ENCODE results near the gene BCORL1.

BCORL1 gene

DNA sequence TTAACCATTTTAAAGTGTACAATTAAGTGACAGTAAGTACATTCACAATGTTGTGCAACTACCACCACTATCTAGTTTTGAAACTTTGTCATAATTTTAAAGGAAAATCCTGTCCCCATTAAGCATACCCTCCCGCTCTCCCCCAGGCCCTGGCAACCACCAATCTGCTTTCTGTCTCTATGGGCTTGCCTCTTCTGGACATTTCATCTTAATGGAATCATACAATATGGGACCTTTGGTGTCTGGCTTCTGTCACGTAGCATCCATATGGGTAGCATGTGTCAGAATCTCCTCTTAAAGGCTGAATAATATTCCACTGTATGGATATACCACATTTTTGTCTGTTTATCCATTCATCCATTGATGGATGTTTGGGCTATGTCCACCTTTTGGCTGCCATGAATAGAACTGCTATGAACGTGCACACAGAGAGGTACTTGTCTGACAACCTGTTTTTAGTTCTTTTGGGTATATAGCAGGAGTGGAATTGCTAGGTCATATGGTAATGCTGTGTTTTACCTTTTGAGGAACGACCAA is 66.3 kb downstream of the BCORL1 start:
- Histone ChIP-seq H3K27me3 (ENCODE audit: control insufficient read depth in 3 of 3, insufficient read depth in 3 of 3, low read depth in 1 of 3, low read length in 3 of 3) (no peaks in the 10 kb centered on the region), H4K91ac (ENCODE audit: low read depth, low read length, poor library complexity) (no peak overlapping the region), H3K4me3 (ENCODE audit: low read length in 2 of 2) (no peak overlapping the region), H3K14ac (ENCODE audit: low read length) (no peak overlapping the region), H2BK5ac (ENCODE audit: low read length) (no peak overlapping the region), H2BK15ac (ENCODE audit: low read length) (no peak overlapping the region), H3K23ac (ENCODE audit: low read depth, low read length, poor library complexity) (no peak overlapping the region), H3K4me1 (ENCODE audit: control insufficient read depth in 2 of 2, insufficient read depth in 1 of 2, low read depth in 1 of 2, low read length in 2 of 2) (no peaks in the 10 kb centered on the region), H2AK5ac (ENCODE audit: low read depth, low read length) (no peak overlapping the region), H3K79me1 (ENCODE audit: low read depth, low read length) (peaks cover 2% of the 10 kb centered on the region), H2BK12ac (ENCODE audit: low read length) (no peak overlapping the region), H3K4ac (ENCODE audit: low read length) (no peak overlapping the region), H4K8ac (ENCODE audit: low read depth, low read length) (no peak overlapping the region), H3K36me3 (replicated peaks in 1 of 2; ENCODE audit: control insufficient read depth in 2 of 2, insufficient read depth in 2 of 2, low read length in 2 of 2) (peaks cover 43 to 80% of the 10 kb centered on the region in 2 donors), H3K9ac (ENCODE audit: low read depth, low read length, poor library complexity) (no peak overlapping the region), H2AFZ (ENCODE audit: low read length) (no peak overlapping the region), H3K4me2 (ENCODE audit: insufficient read depth, low read length, poor library complexity, severe bottlenecking) (no peak overlapping the region), H3K9me3 (replicated peaks in 1 of 2; ENCODE audit: control insufficient read depth in 2 of 2, insufficient read depth in 1 of 2, low read depth in 1 of 2, low read length in 2 of 2) (peaks cover 3 to 9% of the 10 kb centered on the region in 2 donors), H3K18ac (ENCODE audit: low read length) (no peak overlapping the region), H2BK120ac (ENCODE audit: low read depth, low read length) (no peak overlapping the region), H3K27ac (replicated peaks; ENCODE audit: low read length) (no peak overlapping the region)
- no peak for DNase-seq (ENCODE audit: low spot score)
- no CpG with 5 or more reads among the region's 4 CpGs for WGBS, 2 donors (ENCODE audit: extremely low coverage in 2 of 2, insufficient read length in 2 of 2, insufficient replicate concordance in 1 of 2)

DNA sequence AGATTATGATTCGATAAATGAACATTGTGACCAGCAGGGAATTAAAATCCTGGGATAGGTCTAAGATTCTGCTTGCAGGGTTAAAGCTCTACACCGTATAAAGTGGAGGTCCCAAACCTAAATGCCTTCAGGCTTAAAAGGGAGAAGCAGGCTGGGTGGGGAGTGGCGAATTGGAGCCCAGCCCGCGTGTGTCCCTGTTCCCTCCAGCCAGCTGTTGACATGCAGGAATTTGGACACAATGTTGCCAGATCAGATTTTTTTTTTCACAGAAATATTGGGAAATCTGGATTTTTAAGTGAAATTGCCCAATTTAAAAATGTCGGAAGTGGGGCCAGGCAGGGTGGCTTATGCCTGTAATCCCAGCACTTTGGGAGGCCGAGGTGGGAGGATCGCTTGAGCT is 67.4 kb downstream of the BCORL1 start:
- no peak overlapping the region for H3K27ac ChIP-seq (replicated peaks; ENCODE audit: low read length)
- H2BK5ac ChIP-seq (ENCODE audit: low read length), result no peak overlapping the region
- H2BK15ac ChIP-seq (ENCODE audit: low read length), result no peak overlapping the region
- H3K27me3 ChIP-seq (ENCODE audit: control insufficient read depth in 3 of 3, insufficient read depth in 3 of 3, low read depth in 1 of 3, low read length in 3 of 3), result no peaks in the 10 kb centered on the region
- H4K91ac ChIP-seq (ENCODE audit: low read depth, low read length, poor library complexity), result no peak overlapping the region
- H3K36me3 ChIP-seq (replicated peaks in 1 of 2; ENCODE audit: control insufficient read depth in 2 of 2, insufficient read depth in 2 of 2, low read length in 2 of 2), result peaks cover 42 to 82% of the 10 kb centered on the region in 2 donors
- H2AK5ac ChIP-seq (ENCODE audit: low read depth, low read length), result no peak overlapping the region
- no CpG with 5 or more reads among the region's 8 CpGs for WGBS, 2 donors (ENCODE audit: extremely low coverage in 2 of 2, insufficient read length in 2 of 2, insufficient replicate concordance in 1 of 2)
- no peak for DNase-seq (ENCODE audit: low spot score)
- H4K8ac ChIP-seq (ENCODE audit: low read depth, low read length), result no peak overlapping the region
- H2BK12ac ChIP-seq (ENCODE audit: low read length), result no peak overlapping the region
- no peak overlapping the region for H3K18ac ChIP-seq (ENCODE audit: low read length)
- H3K4ac ChIP-seq (ENCODE audit: low read length), result no peak overlapping the region
- H3K79me1 ChIP-seq (ENCODE audit: low read depth, low read length), result peaks cover 2% of the 10 kb centered on the region
- H2AFZ ChIP-seq (ENCODE audit: low read length), result no peak overlapping the region
- H3K23ac ChIP-seq (ENCODE audit: low read depth, low read length, poor library complexity), result no peak overlapping the region
- no peaks in the 10 kb centered on the region for H3K4me1 ChIP-seq (ENCODE audit: control insufficient read depth in 2 of 2, insufficient read depth in 1 of 2, low read depth in 1 of 2, low read length in 2 of 2)
- H3K4me2 ChIP-seq (ENCODE audit: insufficient read depth, low read length, poor library complexity, severe bottlenecking), result no peak overlapping the region
- H3K9ac ChIP-seq (ENCODE audit: low read depth, low read length, poor library complexity), result no peak overlapping the region
- peaks cover 3 to 9% of the 10 kb centered on the region in 2 donors for H3K9me3 ChIP-seq (replicated peaks in 1 of 2; ENCODE audit: control insufficient read depth in 2 of 2, insufficient read depth in 1 of 2, low read depth in 1 of 2, low read length in 2 of 2)
- no peak overlapping the region for H3K4me3 ChIP-seq (ENCODE audit: low read length in 2 of 2)
- no peak overlapping the region for H3K14ac ChIP-seq (ENCODE audit: low read length)
- H2BK120ac ChIP-seq (ENCODE audit: low read depth, low read length), result no peak overlapping the region

DNA sequence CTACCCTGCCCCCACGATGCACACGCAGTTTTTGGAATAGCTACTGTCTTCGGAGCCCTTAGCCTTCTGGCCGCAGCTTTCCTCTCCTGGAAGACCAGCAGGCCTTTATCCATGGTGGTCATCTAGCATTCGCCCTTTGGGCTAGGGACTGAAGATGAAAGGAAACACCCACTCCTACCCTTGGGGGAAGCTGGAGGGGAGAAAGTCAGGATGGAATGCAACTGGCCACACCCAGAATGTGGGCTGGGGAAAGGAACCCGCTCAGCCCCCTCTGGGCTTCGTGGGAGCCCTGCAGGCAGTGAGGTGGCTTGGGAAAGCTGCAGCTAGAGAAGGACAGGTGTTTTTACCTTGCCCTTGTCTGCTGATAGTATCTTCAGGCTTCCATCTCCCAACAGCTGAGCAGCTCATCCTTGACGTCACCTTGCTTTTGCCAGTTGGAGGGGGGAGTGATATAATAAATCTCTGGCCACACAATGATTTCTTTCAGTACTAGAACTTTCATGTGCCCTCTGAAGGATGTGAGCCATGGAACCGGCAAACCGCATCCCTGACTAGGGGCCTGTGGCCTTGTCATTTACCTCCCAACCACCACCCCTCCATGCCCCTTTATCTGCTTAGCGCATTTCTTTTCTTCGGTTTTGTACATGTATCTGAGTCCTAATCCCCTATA is 68.9 kb downstream of the BCORL1 start:
- Histone ChIP-seq H2BK12ac (ENCODE audit: low read length) (no peak overlapping the region), H3K79me1 (ENCODE audit: low read depth, low read length) (peaks cover 2% of the 10 kb centered on the region), H2BK5ac (ENCODE audit: low read length) (no peak overlapping the region), H3K9ac (ENCODE audit: low read depth, low read length, poor library complexity) (no peak overlapping the region), H3K4me3 (ENCODE audit: low read length in 2 of 2) (no peak overlapping the region), H3K23ac (ENCODE audit: low read depth, low read length, poor library complexity) (no peak overlapping the region), H4K8ac (ENCODE audit: low read depth, low read length) (no peak overlapping the region), H3K14ac (ENCODE audit: low read length) (no peak overlapping the region), H3K27ac (replicated peaks; ENCODE audit: low read length) (no peak overlapping the region), H3K18ac (ENCODE audit: low read length) (no peak overlapping the region), H2AK5ac (ENCODE audit: low read depth, low read length) (no peak overlapping the region), H3K4ac (ENCODE audit: low read length) (no peak overlapping the region), H3K27me3 (ENCODE audit: control insufficient read depth in 3 of 3, insufficient read depth in 3 of 3, low read depth in 1 of 3, low read length in 3 of 3) (peaks cover 0 to 3% (median 0%) of the 10 kb centered on the region in 3 experiments), H3K4me2 (ENCODE audit: insufficient read depth, low read length, poor library complexity, severe bottlenecking) (no peak overlapping the region), H3K4me1 (ENCODE audit: control insufficient read depth in 2 of 2, insufficient read depth in 1 of 2, low read depth in 1 of 2, low read length in 2 of 2) (peaks cover 0 to 4% of the 10 kb centered on the region in 2 donors), H2BK120ac (ENCODE audit: low read depth, low read length) (no peak overlapping the region), H4K91ac (ENCODE audit: low read depth, low read length, poor library complexity) (no peak overlapping the region), H3K9me3 (replicated peaks in 1 of 2; ENCODE audit: control insufficient read depth in 2 of 2, insufficient read depth in 1 of 2, low read depth in 1 of 2, low read length in 2 of 2) (peaks cover 5 to 9% of the 10 kb centered on the region in 2 donors), H3K36me3 (replicated peaks in 1 of 2; ENCODE audit: control insufficient read depth in 2 of 2, insufficient read depth in 2 of 2, low read length in 2 of 2) (peaks cover 42 to 83% of the 10 kb centered on the region in 2 donors), H2AFZ (ENCODE audit: low read length) (no peak overlapping the region), H2BK15ac (ENCODE audit: low read length) (no peak overlapping the region)
- no peak for DNase-seq (ENCODE audit: low spot score)
- no CpG with 5 or more reads among the region's 12 CpGs for WGBS, 2 donors (ENCODE audit: extremely low coverage in 2 of 2, insufficient read length in 2 of 2, insufficient replicate concordance in 1 of 2)

DNA sequence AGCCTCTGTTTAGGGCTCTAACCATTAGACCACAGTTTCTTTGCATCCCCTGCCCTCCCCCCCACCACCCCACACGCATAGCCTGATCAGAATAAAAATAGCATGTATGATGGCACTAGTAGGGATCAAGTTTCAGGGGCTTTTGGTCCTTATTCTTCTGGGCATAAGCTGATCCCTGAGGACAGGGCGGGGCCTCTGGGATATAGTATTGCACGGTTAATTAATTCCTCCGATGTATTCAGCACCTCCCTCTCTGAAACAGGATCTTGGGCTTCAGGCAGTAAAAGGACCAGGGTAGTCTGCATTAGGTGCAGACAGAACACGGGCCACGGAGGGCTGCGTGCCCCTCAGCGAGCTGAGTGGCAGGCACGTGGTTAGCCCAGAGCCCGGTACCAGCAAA is 70.8 kb downstream of the BCORL1 start:
- no peak overlapping the region for H3K18ac ChIP-seq (ENCODE audit: low read length)
- no peak overlapping the region for H4K91ac ChIP-seq (ENCODE audit: low read depth, low read length, poor library complexity)
- no peak overlapping the region for H4K8ac ChIP-seq (ENCODE audit: low read depth, low read length)
- H2AK5ac ChIP-seq (ENCODE audit: low read depth, low read length), result no peak overlapping the region
- H3K4me3 ChIP-seq (ENCODE audit: low read length in 2 of 2), result no peak overlapping the region
- DNase-seq (ENCODE audit: low spot score), result no peak
- H3K4ac ChIP-seq (ENCODE audit: low read length), result no peak overlapping the region
- H2BK120ac ChIP-seq (ENCODE audit: low read depth, low read length), result no peak overlapping the region
- H3K4me2 ChIP-seq (ENCODE audit: insufficient read depth, low read length, poor library complexity, severe bottlenecking), result no peak overlapping the region
- peaks cover 0 to 3% (median 0%) of the 10 kb centered on the region in 3 experiments for H3K27me3 ChIP-seq (ENCODE audit: control insufficient read depth in 3 of 3, insufficient read depth in 3 of 3, low read depth in 1 of 3, low read length in 3 of 3)
- H3K14ac ChIP-seq (ENCODE audit: low read length), result no peak overlapping the region
- H3K79me1 ChIP-seq (ENCODE audit: low read depth, low read length), result peaks cover 4% of the 10 kb centered on the region
- H3K9me3 ChIP-seq (replicated peaks in 1 of 2; ENCODE audit: control insufficient read depth in 2 of 2, insufficient read depth in 1 of 2, low read depth in 1 of 2, low read length in 2 of 2), result peaks cover 3 to 9% of the 10 kb centered on the region in 2 donors
- H3K27ac ChIP-seq (replicated peaks; ENCODE audit: low read length), result no peak overlapping the region
- no peak overlapping the region for H2BK15ac ChIP-seq (ENCODE audit: low read length)
- WGBS, 2 donors (ENCODE audit: extremely low coverage in 2 of 2, insufficient read length in 2 of 2, insufficient replicate concordance in 1 of 2), result no CpG with 5 or more reads among the region's 10 CpGs
- H2BK12ac ChIP-seq (ENCODE audit: low read length), result no peak overlapping the region
- H3K36me3 ChIP-seq (replicated peaks in 1 of 2; ENCODE audit: control insufficient read depth in 2 of 2, insufficient read depth in 2 of 2, low read length in 2 of 2), result peaks cover 29 to 67% of the 10 kb centered on the region in 2 donors
- no peak overlapping the region for H2BK5ac ChIP-seq (ENCODE audit: low read length)
- H3K23ac ChIP-seq (ENCODE audit: low read depth, low read length, poor library complexity), result no peak overlapping the region
- H3K9ac ChIP-seq (ENCODE audit: low read depth, low read length, poor library complexity), result no peak overlapping the region
- H2AFZ ChIP-seq (ENCODE audit: low read length), result no peak overlapping the region
- H3K4me1 ChIP-seq (ENCODE audit: control insufficient read depth in 2 of 2, insufficient read depth in 1 of 2, low read depth in 1 of 2, low read length in 2 of 2), result peaks cover 0 to 7% of the 10 kb centered on the region in 2 donors

Data from neuronal stem cell (in vitro differentiated cells).